GDM1 (cell line): Measurements from ENCODE around the gene CDH13.

ENCODE experiments used
- DNase-seq: peaks from one replicate; lab custom pipeline; 2025; lab: John Stamatoyannopoulos, UW

CDH13 gene

DNA sequence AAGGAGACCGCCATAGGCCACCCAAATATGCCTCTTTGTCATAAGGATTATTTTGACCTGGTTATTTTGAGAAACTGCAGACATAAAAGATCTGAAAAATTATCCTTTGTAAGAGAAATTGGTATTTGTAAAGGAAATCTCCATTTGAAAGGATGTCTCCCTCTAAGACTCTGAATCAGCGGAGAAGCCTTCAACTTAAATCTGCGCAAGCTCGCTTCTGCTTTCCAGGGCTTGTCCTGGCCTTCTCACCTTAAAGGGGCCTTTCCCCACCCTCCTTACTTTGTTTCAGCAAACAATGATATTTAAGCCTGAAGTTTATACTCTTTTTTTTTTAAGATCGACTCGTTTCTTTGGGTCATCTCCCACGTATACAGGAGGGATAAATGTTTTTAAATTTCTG lies 1215.5 kb downstream of the CDH13 start:
- no peak for DNase-seq

- no peak for DNase-seq
Observed at GRCh38 chr16:83842756-83843507, 1216.2 kb downstream of the CDH13 start.

DNA sequence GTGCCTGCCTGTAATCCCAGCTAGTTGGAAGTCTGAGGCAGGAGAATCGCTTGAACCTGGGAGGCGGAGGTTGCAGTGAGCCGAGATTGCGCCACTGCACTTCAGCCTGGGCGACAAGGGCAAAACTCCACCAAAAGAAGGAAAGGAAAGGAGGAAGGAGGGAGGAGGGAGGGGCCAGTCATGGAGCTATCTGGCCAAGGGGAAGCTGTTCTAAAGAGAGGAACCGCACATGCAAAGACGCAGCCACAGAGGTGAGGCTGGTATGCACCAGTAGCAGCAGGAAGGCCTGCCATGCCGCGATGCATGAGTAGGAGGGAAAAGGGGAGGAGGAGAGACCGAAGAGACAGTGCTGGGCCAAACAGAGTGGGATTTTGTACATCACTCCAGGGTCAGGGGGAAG lies 1216.9 kb downstream of the CDH13 start:
- no peak for DNase-seq

GRCh38 chr16:83845263-83845662 lies 1218.5 kb downstream of the CDH13 start:
- DNase-seq = no peak

GRCh38 chr16:83847371-83848225 lies 1220.8 kb downstream of the CDH13 start:
- no peak for DNase-seq

- no peak for DNase-seq
Observed at GRCh38 chr16:83849421-83849820, 1222.7 kb downstream of the CDH13 start.
